Ureter (tissue), 1 donor: ENCODE results near the gene ANO8. TPM values are rescaled to one million over a fixed set of nuclear protein-coding genes. Genes with fewer than 3 reads are reported as not detected.
"Not testable (repeated sequence)": the region's sequence is repeated elsewhere in the genome, so short reads cannot be mapped to it uniquely, and the experiment has no call there.

Experiments
- DNase-seq: peaks from one replicate; pipeline ENCODE4 v3.0.0-alpha.2; 2020; ENCODE audit warnings: low spot score
- total RNA-seq: library from RNA; stranded (reverse); gene quantifications from one replicate; pipeline ENCODE4 v1.2.4, GENCODE V29; 2023
- donor health status: DM: yes; HTN: yes; CAD: no.

ANO8 gene
- total RNA-seq, 1 donor from 2014 or later, result 7.9 TPM

- no peak for DNase-seq
Observed at GRCh38 chr19:17312189-17313113, 22.2 kb downstream of the ANO8 start.

- DNase-seq, result no peak
Observed at GRCh38 chr19:17311455-17312188, 23.0 kb downstream of the ANO8 start.

GRCh38 chr19:17309965-17310461, 24.6 kb downstream of the ANO8 start:
- no peak for DNase-seq

- peak; percentile 99 for DNase-seq
Observed at GRCh38 chr19:17309198-17309964, 25.3 kb downstream of the ANO8 start, which contains the start of gene DDA1. Gene DDA1, plus strand, starts transcription at chr19:17309563. Its CDS starts 92 bp downstream, at chr19:17309655.

GRCh38 chr19:17307876-17308377, 26.7 kb downstream of the ANO8 start:
- no peak for DNase-seq

- no peak for DNase-seq
Observed at GRCh38 chr19:17306285-17306714, 28.4 kb downstream of the ANO8 start.

GRCh38 chr19:17305517-17306284, 29.0 kb downstream of the ANO8 start, which contains the start of gene MRPL34:
Gene MRPL34, plus strand, starts transcription at chr19:17305872. Its CDS starts 21 bp downstream, at chr19:17305893.
- peak; percentile 98 for DNase-seq

GRCh38 chr19:17305216-17305516, 29.5 kb downstream of the ANO8 start:
- DNase-seq, result no peak

- no peak for DNase-seq
Observed at GRCh38 chr19:17304386-17305215, 30.1 kb downstream of the ANO8 start.

GRCh38 chr19:17303940-17304267, 30.8 kb downstream of the ANO8 start:
- no peak for DNase-seq

- DNase-seq, result peak; percentile 98
Observed at GRCh38 chr19:17303167-17303939, 31.3 kb downstream of the ANO8 start, which contains the start of gene ABHD8. Gene ABHD8, minus strand, starts transcription at chr19:17303425. Its CDS starts 1,809 bp downstream, at chr19:17301616.

GRCh38 chr19:17302391-17303166, 32.1 kb downstream of the ANO8 start:
- DNase-seq, result no peak

- no peak for DNase-seq
Observed at GRCh38 chr19:17300992-17301619, 33.5 kb downstream of the ANO8 start.

- no peak for DNase-seq
Observed at GRCh38 chr19:17296976-17297375, 37.7 kb downstream of the ANO8 start.

GRCh38 chr19:17296273-17296672, 38.4 kb downstream of the ANO8 start:
- DNase-seq, result no peak

GRCh38 chr19:17295551-17295950, 39.1 kb downstream of the ANO8 start:
- not testable (repeated sequence) for DNase-seq

GRCh38 chr19:17294051-17294891, 40.4 kb downstream of the ANO8 start:
- DNase-seq, result no peak
